ENCODE results near the gene METTL5. TPM values are rescaled to one million over a fixed set of nuclear protein-coding genes. Genes with fewer than 3 reads are reported as not detected.

Gene METTL5
- total RNA-seq, 2 donors from 2014 or later, result 57.3 to 76.8 TPM

Other genes with a start within 250 kb of the METTL5 start
- gene PPIG, start 240.6 kb downstream of the METTL5 start, total RNA-seq, result 10 to 100 TPM; 49.6 to 51.0 TPM
- gene CFAP210, start 130.5 kb downstream of the METTL5 start, total RNA-seq, result not detected
- 1 to 10 TPM; 3.8 to 6.0 TPM for gene PHOSPHO2, start 130.4 kb downstream of the METTL5 start, total RNA-seq
- gene KLHL23, start 91.1 kb downstream of the METTL5 start, total RNA-seq, result 10 to 100 TPM; 18.6 to 22.6 TPM
- 10 to 100 TPM; 70.6 to 75.7 TPM for gene SSB, start 26.0 kb downstream of the METTL5 start, total RNA-seq
- 10 to 100 TPM; 49.2 to 54.2 TPM for gene UBR3, start 2.5 kb upstream of the METTL5 start, total RNA-seq